MG63 (cell line): ENCODE data around the gene HHLA2. TPM values are rescaled to one million over a fixed set of nuclear protein-coding genes. Genes with fewer than 3 reads are reported as not detected.

Experiments
- DNase-seq: peaks from one replicate; pipeline ENCODE4 v3.0.0-alpha.2; 2020
- H3K27me3 ChIP-seq: fragments of 250-450 bp; sonication (Bioruptor Pico); 2 replicates; pipeline ENCODE4 v1.5.1; 2020; ENCODE audit warnings: mild to moderate bottlenecking, moderate library complexity
- H3K36me3 ChIP-seq: fragments of 250-450 bp; sonication (Bioruptor Pico); 2 replicates; pipeline ENCODE4 v1.5.1; 2020; ENCODE audit warnings: mild to moderate bottlenecking, moderate library complexity
- H3K4me3 ChIP-seq: fragments of 250-450 bp; sonication (Bioruptor Pico); 2 replicates; pipeline ENCODE4 v1.5.1; 2020; ENCODE audit warnings: mild to moderate bottlenecking, moderate library complexity
- H3K9me3 ChIP-seq: fragments of 250-450 bp; sonication (Bioruptor Pico); 2 replicates; pipeline ENCODE4 v1.5.1; 2020; ENCODE audit warnings: mild to moderate bottlenecking, moderate library complexity
- total RNA-seq: library from RNA; depleted of rRNA; stranded (reverse); fragments of >200 nt; shearing (Covaris generic); gene quantifications from 2 replicates; pipeline ENCODE4 v1.2.3, GENCODE V29; 2014; ENCODE audit warnings: low replicate concordance

Gene HHLA2
- total RNA-seq, 1 experiment from 2014 or later = not detected

- no peaks in the 10 kb centered on the region for H3K36me3 ChIP-seq
- no peak overlapping the region for H3K4me3 ChIP-seq
- H3K9me3 ChIP-seq = no peaks in the 10 kb centered on the region
- no peaks in the 10 kb centered on the region for H3K27me3 ChIP-seq
- no peak for DNase-seq
Measured at GRCh38 chr3:108398510-108398909, 102.2 kb downstream of the HHLA2 start.

GRCh38 chr3:108401836-108402235 is 105.5 kb downstream of the HHLA2 start:
- Histone ChIP-seq H3K4me3 (no peak overlapping the region), H3K9me3 (no peaks in the 10 kb centered on the region), H3K36me3 (no peaks in the 10 kb centered on the region), H3K27me3 (no peaks in the 10 kb centered on the region)
- DNase-seq = no peak

- Histone ChIP-seq H3K36me3 (no peaks in the 10 kb centered on the region), H3K27me3 (no peaks in the 10 kb centered on the region), H3K4me3 (no peak overlapping the region), H3K9me3 (no peaks in the 10 kb centered on the region)
- no peak for DNase-seq
Measured at GRCh38 chr3:108403198-108403597, 106.8 kb downstream of the HHLA2 start.

- Histone ChIP-seq H3K9me3 (no peaks in the 10 kb centered on the region), H3K4me3 (no peak overlapping the region), H3K27me3 (no peaks in the 10 kb centered on the region), H3K36me3 (no peaks in the 10 kb centered on the region)
- no peak for DNase-seq
Measured at GRCh38 chr3:108403686-108404345, 107.5 kb downstream of the HHLA2 start.

GRCh38 chr3:108404368-108404767 is 108.0 kb downstream of the HHLA2 start:
- DNase-seq = no peak
- H3K4me3 ChIP-seq = no peak overlapping the region
- H3K9me3 ChIP-seq = no peaks in the 10 kb centered on the region
- H3K36me3 ChIP-seq = no peaks in the 10 kb centered on the region
- no peaks in the 10 kb centered on the region for H3K27me3 ChIP-seq

- H3K9me3 ChIP-seq = no peaks in the 10 kb centered on the region
- no peaks in the 10 kb centered on the region for H3K27me3 ChIP-seq
- DNase-seq = no peak
- no peaks in the 10 kb centered on the region for H3K36me3 ChIP-seq
- H3K4me3 ChIP-seq = no peak overlapping the region
Measured at GRCh38 chr3:108406063-108406660, 109.8 kb downstream of the HHLA2 start.

GRCh38 chr3:108406661-108407206 is 110.4 kb downstream of the HHLA2 start:
- Histone ChIP-seq H3K36me3 (no peaks in the 10 kb centered on the region), H3K9me3 (no peaks in the 10 kb centered on the region), H3K4me3 (no peak overlapping the region), H3K27me3 (no peaks in the 10 kb centered on the region)
- no peak for DNase-seq

GRCh38 chr3:108407886-108408285 is 111.5 kb downstream of the HHLA2 start:
- H3K27me3 ChIP-seq = no peaks in the 10 kb centered on the region
- no peaks in the 10 kb centered on the region for H3K9me3 ChIP-seq
- H3K4me3 ChIP-seq = no peak overlapping the region
- no peak for DNase-seq
- no peaks in the 10 kb centered on the region for H3K36me3 ChIP-seq

GRCh38 chr3:108408883-108409799 is 112.8 kb downstream of the HHLA2 start:
- no peak for DNase-seq
- Histone ChIP-seq H3K27me3 (no peaks in the 10 kb centered on the region), H3K36me3 (no peaks in the 10 kb centered on the region), H3K4me3 (no peak overlapping the region), H3K9me3 (no peaks in the 10 kb centered on the region)

- H3K9me3 ChIP-seq = no peaks in the 10 kb centered on the region
- H3K36me3 ChIP-seq = no peaks in the 10 kb centered on the region
- DNase-seq = no peak
- no peak overlapping the region for H3K4me3 ChIP-seq
- no peaks in the 10 kb centered on the region for H3K27me3 ChIP-seq
Measured at GRCh38 chr3:108409800-108410178, 113.4 kb downstream of the HHLA2 start.

- Histone ChIP-seq H3K4me3 (no peak overlapping the region), H3K36me3 (no peaks in the 10 kb centered on the region), H3K27me3 (no peaks in the 10 kb centered on the region), H3K9me3 (no peaks in the 10 kb centered on the region)
- DNase-seq = no peak
Measured at GRCh38 chr3:108410531-108410984, 114.2 kb downstream of the HHLA2 start.

GRCh38 chr3:108412121-108412750 is 115.9 kb downstream of the HHLA2 start:
- Histone ChIP-seq H3K36me3 (no peaks in the 10 kb centered on the region), H3K4me3 (no peak overlapping the region)

GRCh38 chr3:108414007-108414406 is 117.7 kb downstream of the HHLA2 start:
- no peaks in the 10 kb centered on the region for H3K36me3 ChIP-seq
- no peak overlapping the region for H3K4me3 ChIP-seq
- DNase-seq = no peak

More at GRCh38 chr3:108412121-108412750, 115.9 kb downstream of the HHLA2 start:
- no peak for DNase-seq
- H3K27me3 ChIP-seq = no peaks in the 10 kb centered on the region
- no peaks in the 10 kb centered on the region for H3K9me3 ChIP-seq

GRCh38 chr3:108415661-108416060 is 119.3 kb downstream of the HHLA2 start:
- H3K36me3 ChIP-seq = no peaks in the 10 kb centered on the region
- H3K4me3 ChIP-seq = no peak overlapping the region
- no peak for DNase-seq
- H3K9me3 ChIP-seq = no peaks in the 10 kb centered on the region
- no peaks in the 10 kb centered on the region for H3K27me3 ChIP-seq

More at GRCh38 chr3:108414007-108414406, 117.7 kb downstream of the HHLA2 start:
- Histone ChIP-seq H3K27me3 (no peaks in the 10 kb centered on the region), H3K9me3 (no peaks in the 10 kb centered on the region)

GRCh38 chr3:108416111-108416869 is 119.9 kb downstream of the HHLA2 start:
- H3K27me3 ChIP-seq = no peaks in the 10 kb centered on the region
- no peak for DNase-seq
- no peaks in the 10 kb centered on the region for H3K9me3 ChIP-seq
- no peaks in the 10 kb centered on the region for H3K36me3 ChIP-seq
- no peak overlapping the region for H3K4me3 ChIP-seq

GRCh38 chr3:108420926-108421325 is 124.6 kb downstream of the HHLA2 start:
- peak; percentile 83 for DNase-seq
- H3K36me3 ChIP-seq = no peaks in the 10 kb centered on the region
- no peak overlapping the region for H3K4me3 ChIP-seq
- no peaks in the 10 kb centered on the region for H3K27me3 ChIP-seq
- no peaks in the 10 kb centered on the region for H3K9me3 ChIP-seq
